Stimulated activated CD8-positive, alpha-beta memory T cell treated with anti-CD3 and anti-CD28 coated beads, Interleukin-7, amount 100 ng/mL, for 4 hours (primary cell): ENCODE measurements around the gene PDZK1.
A peak's percentile ranks its signal among the peaks of the same experiment; 100 is the strongest.
"Not testable (repeated sequence)": the region's sequence is repeated elsewhere in the genome, so short reads cannot be mapped to it uniquely, and the experiment has no call there.

Experiments
- DNase-seq, 2 donors: peaks; one replicate each; pipeline ENCODE4 v3.0.0-alpha.2; 2020; ENCODE audit warnings: low read depth in 2 of 2

Gene PDZK1

DNA sequence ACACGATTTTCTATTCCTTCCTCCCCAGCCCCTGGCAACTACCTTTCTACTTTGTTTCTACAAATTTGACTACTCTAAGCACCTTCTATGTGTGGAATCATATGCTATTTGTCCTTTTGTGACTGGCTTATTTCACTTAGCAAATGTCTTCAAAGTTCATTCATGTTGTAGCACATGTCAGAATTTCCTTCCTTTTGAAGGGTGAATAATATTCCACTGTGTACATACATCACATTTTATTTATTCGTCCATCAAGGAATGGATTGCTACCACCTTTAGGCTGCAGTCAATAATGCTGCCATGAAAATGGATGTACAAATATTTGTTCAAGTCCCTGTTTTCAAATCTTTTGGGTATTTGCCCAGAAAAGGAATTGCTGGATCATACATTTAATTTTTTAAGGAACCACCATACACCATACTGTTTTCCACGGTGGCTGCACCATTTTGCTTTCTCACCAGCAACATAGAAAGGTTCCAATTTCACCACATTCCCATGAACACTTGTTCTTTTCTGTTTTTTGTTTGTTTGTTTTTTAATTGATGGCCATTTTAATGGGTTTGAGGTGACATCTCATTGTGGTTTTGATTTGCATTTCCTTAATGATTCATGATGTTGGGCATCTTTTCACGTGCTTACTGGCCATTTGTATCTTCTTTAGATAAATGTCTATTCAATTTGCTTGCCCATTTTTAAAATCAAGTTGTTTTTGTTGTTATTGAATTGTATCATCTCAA is 3.3 kb upstream of the PDZK1 start:
- DNase-seq = no peak

DNA sequence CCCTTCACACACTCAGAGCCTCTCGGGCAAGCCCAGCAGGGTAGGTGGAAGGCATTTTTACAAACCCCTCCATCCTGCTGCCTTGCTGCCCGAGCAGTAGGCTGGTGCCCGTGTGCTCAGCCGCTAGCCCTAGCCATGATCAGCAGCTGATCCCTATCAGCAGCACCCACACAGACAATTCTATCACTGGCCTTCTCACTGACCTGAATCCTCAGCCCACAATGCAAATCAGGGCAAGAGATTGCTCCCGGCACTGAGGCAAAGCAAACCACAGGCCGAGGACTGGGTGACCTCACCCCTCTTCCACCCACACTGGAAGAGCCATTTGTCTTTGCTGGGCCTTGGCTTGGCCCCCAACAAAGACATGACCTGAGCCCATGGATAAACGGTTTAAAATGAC is 895 bp upstream of the PDZK1 start:
- no peak for DNase-seq

DNA sequence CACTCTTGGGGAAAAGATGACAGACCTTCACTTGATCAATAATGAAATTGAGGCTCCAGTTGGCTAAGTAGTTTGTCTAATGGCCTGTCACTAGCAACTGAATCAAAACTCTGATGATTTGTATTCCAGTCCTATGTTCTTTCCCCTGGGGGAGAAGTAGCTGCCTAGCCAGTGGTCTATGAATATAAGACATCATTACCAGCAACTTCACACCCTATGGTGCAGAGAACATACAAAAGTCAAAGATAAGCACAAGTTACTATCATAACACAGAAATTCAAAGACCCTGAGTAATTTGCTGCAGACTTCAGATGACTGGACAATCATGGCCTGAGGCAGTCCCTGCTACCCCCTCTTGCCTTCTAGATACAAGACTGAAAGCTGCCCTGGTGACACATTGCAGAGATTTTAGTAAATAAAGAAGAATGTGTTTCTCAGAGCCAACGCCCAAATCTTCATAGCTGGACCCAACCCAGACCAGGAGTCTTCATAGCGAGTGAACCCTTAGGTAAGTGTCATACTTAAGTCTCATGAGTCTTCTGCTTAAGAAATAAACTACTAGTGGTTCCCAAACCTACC is 993 bp downstream of the PDZK1 start:
- DNase-seq = no peak

DNA sequence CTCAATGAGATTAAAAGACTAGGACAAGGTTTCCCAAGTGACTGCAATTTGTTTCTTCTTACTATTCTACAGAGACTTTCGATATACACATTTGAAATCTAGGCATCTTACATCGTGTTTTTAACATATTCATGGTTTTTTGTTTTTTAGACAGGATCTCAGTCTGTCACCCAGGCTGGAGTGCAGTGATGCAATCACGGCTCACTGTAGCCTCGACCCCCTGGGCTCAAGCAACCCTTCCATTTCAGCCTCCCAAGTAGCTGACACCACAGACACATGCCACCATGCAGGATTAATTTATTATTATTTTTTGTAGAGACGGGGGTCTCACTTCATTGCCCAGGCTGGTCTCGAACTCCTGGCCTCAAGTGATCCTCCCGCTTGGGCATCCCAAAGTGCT is 1.5 kb downstream of the PDZK1 start:
- no peak for DNase-seq

DNA sequence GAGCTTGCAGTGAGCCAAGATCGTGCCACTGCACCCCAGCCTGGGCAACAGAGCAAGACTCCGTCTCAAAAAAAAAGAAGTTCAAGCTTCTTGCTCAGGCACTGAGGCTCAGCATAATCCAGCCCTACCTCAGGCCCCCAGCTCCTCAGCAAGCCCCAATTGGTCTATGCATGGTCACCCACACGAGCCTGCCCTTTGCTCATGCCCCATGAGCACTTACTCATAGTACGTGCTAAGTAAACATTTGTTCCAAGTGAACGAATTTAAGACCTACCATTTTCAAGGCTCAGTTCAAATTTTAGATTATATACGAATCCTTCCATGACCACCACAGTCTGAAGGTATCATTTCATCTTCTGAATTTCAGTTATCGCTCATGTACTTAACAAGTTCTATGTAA is 4.3 kb downstream of the PDZK1 start:
- no peak for DNase-seq

DNA sequence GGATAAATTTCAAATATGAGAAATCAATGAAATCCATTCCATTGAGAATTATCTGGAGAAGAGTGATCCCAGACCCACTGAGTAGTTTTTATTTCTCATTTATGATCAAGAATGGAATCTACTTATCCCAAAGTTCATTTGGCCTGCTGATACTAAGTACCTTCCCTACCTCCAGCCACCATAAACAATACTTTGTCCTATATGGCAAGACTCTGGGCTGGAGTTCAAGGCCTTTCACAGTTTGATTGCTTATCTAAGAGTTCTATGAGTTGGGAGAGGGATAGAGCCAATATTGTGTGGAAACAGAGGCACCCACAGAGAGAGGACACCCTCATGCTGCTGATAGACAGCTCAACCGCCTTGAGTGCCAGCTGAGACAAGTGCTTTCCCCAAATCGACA is 5.1 kb downstream of the PDZK1 start:
- DNase-seq = no peak

DNA sequence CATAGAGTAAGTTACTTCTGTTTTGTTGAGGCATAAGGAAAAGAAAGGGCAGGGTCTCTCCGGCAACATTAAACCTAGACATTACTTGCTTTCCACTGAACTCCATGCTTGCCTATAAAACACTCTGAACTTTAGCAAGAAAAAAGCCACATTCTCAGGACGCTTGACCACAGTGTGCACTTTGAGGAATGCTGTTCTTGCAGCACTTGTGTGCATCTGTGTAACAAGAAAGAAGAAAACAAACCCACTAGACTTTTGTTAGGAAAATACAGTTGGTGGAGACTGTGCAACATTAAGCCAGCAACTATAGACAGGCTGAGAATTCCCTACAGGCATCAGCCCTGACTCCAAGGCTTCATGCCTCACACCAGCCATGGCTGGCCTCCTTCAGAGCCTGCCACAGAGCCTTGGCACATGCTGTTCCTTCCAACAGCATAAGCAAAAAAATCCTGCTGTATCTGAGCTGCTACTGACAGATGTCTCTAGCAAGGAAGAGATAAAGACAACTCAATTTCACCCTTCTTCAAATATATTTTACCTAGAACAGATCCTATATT is 5.8 kb downstream of the PDZK1 start:
- no peak for DNase-seq

DNA sequence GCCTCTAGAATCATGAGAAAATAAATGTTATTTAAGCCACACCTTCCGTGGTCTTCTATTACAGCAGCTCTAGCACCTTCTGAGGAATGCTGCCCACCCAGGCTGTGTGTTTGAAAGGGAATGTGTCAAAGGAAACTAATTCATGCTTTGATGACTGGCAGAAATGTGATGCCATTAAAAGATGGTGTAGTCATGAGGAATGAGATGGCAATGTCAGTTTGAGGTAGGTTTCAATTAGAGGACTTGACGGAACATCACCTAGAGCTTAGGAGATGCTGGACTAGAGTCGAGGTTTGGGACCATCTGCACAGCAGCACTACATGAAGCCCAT is 10.6 kb downstream of the PDZK1 start:
- no peak for DNase-seq

DNA sequence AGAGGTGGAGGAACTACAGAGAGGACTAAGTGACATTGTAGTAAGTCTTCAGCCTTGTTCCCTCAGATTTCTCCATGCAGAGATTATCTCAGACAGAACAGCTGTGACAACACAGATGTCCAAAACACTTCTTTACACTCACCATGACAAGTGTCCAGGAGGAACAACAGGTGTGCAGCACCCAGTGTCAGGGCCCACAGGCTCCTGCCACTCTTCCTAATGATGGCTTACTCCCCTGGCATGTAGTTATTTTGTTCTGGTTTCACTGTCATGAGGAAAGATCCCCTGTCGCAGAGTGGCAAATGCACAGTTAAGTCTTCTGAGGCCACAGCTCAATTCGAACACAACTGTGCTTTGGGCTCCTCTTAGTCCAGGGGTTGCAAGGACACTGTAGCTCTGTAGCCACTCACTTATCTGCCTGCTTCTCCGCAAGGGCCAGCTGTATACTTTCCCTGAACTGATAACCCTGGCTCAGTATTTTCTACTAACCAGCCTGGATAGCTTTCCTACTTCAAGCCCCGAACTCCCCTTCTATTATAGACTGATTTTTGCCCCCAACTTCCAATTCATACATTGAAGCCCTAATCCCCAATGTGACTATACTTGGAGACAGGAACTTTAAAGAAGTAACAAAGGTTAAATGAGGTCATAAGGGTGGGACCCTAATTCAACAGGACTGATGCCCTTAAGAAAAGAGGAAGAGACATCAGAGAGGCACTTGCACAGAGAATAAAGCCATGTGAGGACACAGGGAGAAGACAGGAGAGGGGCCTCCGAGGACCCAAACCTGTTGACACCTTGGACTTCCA is 11.1 kb downstream of the PDZK1 start:
- DNase-seq = no peak

DNA sequence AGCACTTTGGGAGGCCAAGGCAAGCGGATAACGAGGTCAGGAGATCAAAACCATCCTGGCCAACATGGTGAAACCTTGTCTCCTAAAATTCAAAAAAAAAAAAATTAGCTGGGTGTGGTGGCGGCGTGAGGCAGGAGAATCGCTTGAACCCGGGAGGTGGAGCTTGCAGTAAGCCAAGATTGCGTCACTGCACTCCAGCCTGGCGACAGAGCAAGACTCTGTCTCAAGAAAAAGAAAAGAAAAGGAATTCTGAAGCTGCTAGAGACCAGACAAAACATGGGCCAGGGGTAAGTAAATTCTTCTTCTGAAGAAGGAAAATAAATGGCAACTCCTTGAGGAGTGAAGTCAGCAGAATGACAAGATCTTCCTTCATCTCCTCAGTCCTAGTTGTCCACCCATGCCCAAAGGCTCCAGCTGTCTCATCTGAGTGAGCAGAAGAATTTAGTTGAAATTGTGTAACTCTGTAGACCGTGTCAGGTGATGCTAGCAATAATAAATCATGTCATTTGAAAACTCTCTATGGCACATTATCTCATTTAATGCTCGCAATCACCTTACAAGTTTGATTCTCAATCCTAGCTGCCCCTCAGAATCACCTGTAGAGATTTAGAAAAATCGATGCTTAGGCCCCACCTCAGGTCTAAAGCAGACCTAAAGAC is 14.3 kb downstream of the PDZK1 start:
- no peak for DNase-seq

DNA sequence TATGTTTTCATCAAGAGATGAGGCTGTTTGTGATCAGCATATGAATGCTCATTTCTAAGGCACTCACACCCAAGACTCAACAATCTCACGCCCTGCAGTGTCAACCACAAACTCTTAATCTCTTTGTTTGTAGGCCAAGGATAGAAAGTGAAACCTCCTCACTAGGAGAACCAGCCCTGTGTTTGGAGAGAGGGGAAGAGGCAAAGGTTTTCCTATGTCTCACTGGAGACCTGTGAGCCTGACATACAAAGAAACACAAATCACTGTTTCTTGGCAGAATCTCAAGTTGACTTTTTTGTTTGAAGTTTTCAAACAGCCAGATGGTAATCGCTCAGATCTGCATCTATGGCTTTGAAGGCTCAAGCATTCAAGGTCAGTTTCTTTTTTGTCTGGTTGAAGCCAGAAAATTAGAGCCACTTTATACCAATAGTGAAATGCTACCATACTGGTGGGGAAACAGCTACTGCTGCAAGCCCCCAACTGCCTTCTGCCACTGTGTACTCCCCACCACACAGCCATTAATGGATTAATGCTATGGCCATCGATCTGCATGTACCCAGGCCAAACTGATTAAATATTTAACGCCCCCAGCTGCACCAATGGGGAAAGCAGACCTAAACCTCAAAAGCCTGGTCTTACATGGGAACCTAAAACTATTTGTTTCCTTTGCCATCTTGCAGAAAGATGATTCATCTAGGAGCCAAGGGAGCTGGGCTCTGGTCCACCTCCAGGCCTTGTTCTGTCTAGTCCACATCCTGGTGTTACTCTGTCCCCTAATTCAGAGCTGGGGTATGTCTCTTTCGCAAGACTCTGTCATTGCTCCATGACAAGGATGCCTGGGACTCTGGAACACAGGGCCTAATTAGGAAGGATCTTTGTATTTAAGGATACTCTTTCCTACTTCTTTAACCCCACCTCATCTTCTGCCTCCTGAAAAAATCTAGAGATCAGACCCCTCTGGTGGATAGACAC is 16.3 kb downstream of the PDZK1 start:
- peak; percentile 11 to 31 for DNase-seq

DNA sequence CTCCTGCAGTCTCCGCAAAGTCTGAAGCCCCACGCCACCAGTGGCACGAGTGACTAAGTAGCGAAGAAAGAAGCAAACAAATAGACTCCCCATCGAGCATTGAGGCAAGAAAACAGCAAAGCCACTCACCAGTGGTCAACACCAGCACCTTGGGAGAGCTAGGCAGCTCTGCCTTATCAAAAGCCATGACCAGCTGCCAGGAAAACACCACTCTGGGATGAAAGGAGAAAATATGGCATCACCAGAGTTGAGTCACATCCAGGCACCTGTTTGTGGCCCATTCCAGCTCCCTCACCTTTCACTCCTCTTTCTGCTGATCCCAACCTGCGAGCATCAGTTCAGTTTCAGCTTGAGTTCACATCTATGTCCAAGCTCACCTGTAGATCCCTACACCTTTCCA is 17.2 kb downstream of the PDZK1 start:
- no peak for DNase-seq

DNA sequence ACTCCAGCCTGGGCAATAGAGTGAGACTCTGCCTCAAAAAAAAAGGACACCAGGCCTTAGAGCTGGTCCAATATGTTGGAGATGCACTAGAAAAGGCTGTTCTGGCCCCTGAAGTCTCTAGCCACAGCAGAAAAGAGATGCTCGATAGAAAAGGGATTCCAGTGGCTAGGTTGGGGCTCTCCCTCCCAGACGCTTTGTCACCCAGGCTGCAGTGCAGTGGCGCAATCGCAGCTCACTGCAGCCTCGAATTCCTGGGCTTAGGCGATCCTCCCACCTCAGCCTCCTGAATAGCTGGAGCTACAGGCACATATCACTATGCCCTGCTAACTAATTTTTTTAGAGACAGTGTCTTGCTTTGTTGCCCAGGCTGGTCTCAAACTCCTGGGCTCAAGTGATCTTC is 18.2 kb downstream of the PDZK1 start:
- no peak for DNase-seq

DNA sequence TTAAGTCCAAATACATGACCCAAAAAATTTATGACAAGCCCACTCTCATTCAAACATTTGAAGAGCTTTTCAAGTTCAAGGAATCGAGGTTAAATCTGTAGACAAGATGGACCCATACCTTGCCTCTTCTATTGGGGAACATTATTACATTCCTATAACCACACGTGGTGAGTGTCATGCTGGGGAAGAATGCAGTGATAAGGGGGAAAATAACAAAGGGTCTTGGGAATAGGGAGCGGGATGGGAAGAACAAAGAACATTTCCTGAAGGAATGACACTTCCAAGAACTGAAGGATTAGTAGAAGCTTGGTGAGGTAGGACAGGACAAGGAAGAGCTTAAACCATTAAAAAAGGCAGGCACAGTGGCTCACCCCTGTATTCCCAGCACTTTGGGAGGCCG is 18.8 kb downstream of the PDZK1 start:
- DNase-seq = no peak

DNA sequence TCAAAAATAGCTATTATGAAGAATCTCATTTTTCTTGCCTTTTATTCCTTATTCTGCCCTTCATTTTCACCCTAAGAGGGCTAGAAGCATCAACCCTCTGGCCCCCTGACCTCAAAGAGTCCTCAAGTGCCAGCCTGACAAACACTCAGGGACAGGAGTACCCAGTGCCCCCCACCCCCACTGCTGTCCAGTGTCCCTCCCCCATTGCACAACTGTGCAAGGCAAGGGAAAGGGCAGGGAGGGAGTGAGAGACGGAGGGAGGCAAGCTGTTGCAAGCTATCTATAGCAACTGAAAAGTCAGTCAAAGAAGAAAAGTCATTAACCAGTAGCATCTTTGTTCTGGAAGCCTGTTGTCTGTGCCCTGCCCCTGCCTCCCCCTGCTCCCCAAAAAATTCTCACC is 21.1 kb downstream of the PDZK1 start:
- not testable (repeated sequence) for DNase-seq

DNA sequence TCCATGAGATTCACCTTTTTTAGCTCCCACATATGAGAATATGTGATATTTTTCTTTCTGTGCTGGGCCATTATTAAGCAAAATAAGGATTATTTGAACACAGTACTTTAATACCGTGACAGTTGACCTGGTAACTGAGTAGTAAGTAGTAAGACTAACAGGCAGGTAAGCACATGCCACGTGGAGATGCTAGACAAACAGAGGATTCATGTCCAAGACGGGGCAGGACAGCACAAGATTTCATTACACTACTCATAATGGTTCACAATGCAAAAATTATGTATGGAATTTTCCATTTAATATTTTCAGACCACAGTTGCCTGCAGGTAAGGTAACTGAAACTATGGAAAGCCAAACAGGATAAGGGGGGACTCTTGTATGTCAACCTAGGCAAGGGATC is 22.3 kb downstream of the PDZK1 start:
- DNase-seq = not testable (repeated sequence)

DNA sequence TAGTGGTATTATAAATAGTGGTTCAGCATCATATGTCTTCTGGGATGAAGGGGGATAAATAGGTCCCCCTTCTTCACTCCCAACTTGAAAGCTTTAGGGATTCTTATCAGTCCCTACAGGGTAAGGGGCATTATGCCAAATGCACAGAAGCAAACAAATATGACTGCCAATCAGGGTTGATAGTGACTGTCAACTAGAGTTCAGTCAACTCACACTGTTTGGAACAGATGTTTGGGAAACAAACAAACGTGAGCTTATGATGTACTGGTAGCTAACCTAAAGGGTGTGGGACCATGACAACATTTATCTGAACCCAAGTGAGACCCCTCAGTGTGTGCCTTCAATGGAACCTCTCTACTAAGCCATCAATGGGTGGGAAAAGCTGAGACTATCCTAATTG is 34.0 kb downstream of the PDZK1 start:
- not testable (repeated sequence) for DNase-seq

DNA sequence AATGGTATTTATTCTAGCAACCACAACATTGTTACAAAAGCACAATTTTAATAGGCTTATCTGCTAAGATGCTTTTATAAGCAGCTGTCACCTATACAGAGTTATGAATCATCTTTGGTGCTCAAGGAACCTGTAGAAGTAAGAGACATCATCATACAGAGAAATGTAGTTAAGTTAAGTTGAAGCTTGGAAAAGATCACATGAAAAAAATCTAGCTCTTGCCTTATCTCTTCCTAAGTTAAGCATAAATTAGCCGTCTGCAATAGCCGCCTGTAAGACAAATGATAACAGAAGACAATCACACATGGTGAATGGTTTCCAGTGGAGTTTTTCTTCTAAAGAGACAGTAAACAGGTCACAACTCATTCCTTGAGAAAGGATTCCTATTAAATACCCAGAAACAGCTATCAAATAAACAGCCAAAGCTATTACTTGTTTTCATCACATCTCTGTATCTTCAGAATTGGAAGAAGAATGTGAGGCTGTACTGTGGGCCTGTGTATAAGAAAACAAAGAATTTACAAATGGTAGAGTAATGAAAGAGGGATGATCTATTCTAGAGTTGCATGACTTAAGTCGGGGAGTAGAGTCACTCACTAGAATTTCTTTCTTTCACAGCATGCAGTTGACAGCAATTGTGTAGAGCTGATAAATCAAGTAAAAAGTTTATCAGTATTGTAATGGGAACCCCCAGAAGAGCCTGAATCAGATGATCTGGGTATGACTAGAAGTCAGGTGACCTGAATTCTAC is 36.0 kb downstream of the PDZK1 start:
- DNase-seq = not testable (repeated sequence)

DNA sequence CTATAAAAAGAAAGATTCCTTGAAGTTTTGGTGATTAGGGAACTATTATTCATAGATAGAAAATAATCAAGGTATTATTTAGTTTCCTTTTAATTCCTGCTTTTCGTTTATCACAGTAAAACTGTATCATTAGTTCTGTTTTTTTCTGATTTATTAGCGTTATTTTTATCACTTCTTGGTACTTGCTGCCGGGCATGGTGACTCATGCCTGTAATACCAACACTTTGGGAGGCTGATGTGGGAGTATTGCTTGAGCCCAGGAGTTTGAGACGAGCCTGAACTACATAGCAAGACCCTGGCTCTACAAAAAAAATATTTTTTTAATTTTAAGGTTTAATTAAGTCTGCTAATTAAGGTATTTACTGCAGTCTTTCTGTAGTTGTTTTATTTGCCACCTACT is 42.2 kb downstream of the PDZK1 start:
- DNase-seq = not testable (repeated sequence)

DNA sequence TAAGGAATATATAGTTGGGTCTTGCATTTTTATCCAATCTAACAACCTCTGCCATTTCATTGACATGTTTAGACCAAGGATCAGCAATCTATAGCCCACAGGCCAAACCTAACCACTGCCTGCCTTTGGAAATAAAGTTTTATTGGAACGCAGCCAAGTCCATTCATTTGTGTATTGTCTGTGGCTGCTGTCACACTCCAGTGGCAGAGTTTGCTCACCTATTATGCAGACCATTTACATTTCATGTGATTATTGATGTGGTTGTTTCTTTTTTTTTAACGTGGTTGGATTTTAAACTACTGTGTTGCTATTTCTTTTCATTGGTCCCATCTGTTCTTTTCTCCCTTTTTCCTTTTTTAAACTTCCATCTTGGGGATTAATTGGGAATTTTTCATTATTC is 44.7 kb downstream of the PDZK1 start:
- DNase-seq = not testable (repeated sequence)
